NCI-H510A treated with DMSO at 0.1 percent for 48 hours (cell line): ENCODE measurements around the gene YTHDF1.
"Not testable (repeated sequence)": the region's sequence is repeated elsewhere in the genome, so short reads cannot be mapped to it uniquely, and the experiment has no call there.

Experiments
- DNase-seq: peaks from one replicate; lab custom pipeline; 2025; lab: John Stamatoyannopoulos, UW

Gene YTHDF1

DNA sequence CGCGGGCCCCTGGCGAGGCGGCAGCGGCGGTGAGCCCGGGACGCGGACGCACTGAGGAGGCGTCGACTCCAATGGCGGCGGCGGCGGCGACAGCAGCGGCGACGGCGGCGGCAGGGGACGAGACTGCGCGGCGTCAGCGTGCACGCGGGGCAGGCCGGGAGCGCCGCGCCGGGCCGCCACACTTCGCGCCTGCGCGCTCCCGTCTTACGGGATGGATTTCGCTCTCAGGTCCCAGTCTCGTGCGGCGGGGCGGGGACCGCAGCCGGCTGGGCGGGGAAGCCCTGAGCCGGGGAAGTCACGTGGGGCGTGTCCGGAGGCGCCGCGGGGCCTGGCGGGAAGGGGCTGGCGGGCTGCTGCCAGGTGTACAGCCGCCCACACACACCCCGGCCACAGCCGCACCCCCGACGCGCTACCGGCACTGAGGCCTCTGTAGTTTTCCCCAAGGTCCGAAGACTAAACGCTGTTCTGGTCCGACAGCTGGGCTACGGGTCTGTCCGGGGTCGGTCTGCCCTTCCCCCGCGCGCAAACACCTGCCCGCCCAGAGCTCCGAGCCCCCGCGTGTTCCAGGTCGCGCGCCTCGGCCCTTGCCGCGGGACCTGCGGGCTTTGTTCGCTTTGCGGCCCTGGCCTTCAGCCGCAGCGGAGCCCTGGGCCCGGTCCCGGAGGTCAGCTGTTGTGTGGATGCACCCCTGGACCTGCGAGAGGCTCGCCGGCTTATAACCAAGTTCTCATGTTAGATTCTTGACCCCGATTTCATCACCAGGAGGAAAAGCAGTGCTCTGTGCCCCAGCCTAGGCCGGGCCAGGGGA is at the start of gene YTHDF1:
TSS of gene YTHDF1 (minus strand) at position 91 of the 808 bp plus-strand sequence. CDS start 239 bp downstream, outside the sequence.
- DNase-seq, result peak; percentile 93

DNA sequence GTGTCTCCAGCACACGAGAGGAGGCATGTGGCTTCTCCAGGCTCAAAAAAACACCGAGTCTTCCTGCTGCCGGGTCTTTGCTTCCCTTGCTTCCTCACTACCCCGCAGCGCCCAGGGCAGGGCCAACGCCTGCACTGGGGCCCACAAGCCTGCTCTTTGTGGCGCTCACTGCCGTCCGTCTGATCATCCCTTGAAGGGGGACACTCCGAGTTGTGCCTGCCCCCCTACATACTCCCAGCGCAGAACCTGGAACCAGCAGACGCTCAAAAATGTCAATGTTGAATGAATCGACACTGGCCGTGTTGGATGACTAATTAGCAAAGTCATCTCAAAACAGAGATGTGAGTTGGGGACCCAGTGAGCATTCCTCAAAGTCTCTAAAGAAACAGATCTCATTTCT is 48.6 kb upstream of the YTHDF1 start:
- DNase-seq, result no peak

DNA sequence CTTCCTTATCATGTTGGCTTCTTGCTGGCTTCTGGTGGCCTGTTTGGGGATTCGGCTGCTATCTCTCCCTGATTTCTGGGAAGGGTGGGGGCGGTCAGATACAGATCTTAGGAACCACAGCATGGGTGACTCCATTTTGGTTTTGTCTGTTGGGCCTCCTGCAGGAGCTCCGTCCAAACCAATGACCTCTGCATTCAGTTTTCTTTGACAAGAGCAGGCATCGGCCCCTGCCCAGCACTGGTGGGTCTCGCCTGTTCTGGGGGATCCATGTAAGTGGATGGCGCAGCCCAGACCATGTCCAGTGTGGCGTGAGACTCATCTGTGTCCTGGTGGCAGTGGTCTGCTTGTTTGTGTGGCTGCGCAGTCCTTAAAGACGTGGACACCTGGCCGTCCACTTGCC is 48.1 kb upstream of the YTHDF1 start:
- no peak for DNase-seq

DNA sequence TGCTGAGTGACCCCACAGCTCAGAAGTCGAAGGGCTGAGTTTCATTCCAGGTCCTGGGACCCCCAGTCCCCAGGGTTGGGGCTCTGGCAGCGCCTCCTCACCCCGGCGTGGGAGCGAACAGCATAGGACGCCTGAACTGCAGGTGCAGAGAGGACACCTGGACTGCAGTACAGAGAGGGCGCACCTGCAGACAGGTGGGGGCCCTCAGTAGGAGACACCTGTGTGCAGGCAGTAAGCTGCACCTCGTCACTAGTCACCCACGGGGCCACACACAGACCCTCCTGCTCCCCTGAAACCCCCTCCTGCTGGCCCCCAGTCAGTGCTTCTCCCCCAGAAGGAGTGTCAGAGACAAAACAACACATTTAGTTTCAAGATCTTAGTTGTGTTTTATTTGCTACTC is 46.9 kb upstream of the YTHDF1 start:
- no peak for DNase-seq

DNA sequence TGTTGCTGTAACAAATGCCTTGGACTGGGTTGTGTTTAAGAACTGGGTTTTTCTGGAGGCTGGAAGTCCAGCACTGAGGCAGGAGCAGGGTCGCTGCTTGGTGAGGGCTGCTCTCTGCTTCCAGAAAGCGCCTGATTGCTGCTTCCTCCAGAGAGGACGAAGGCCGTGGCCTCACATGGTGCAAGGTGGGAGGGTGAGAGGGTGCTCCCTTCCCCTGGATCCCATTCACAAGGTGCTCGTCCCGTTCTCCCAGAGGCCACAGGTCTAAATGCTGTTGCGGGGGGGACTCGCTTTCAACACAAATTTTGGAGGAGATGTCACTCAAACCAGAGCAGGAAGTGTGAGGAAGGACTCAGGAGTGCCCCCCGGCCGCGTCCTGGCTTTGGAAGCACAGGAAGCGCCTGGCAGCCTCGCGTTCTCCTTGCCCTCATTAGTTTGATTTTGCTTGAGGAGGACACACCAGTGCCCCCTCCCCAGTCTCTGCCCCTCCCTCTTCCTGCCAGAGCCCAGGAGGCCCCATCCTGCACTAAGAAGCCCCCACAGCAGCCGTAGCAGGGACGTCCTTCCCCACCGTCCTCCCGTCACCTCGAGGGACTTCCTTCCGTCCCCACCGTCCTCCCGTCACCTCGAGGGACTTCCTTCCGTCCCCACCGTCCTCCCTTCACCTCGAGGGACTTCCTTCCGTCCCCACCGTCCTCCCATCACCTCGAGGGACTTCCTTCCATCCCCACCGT is 46.0 kb upstream of the YTHDF1 start:
- no peak for DNase-seq

DNA sequence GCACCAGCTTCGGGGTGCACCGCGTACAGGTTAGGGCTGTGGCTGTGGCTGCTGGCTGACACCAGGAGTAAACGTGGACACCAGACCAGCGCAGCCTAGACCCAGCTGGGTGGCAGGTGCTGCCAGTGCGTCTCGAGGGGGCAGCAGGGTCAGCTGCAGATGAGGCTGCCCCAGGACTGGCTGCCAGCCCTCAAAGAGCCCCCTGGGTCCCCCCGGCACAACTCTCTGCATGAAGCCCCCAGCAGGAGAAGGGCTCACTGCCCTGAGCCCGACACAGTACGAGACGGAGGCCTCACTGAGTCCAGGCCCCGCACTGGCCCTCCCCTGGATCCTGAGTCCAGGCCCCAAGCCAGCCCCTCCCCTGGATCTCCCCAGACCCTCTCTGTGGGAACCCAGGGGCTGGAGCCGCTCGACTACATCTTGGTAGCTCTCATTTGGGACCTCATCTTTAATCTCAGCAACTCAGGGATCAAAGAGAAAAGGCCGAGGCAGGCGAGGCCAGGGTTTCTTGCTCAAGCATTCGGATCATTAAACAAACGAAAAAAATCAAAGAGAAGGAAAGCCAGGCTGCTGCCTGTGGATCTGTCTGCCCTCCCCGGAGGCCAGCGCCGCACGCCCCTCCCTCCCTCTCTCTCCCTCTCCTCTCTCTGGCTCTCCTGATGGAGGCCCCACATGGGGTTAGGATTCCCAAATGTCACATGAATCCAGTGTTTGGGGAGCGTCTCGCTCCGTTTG is 45.3 kb upstream of the YTHDF1 start:
- DNase-seq, result no peak

DNA sequence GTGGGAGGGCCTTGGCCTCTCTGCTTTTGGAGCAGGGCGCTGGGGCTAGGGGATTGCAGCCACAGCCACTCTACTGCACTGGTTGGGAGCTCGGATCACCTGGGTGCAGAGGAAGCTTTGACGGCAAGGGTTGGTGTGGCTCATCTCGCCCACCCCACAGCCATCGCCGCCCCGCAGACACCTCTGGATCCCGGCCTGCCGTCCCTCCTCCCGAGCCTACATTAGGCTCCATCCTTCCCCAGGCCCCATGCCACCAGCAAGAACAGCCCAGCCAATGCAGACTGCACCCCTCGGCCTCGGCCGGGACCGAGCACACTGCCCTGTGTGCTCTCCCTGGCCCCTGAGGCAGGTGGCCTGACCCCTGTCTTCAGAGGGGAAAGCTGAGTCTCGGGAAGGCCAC is 44.6 kb upstream of the YTHDF1 start:
- DNase-seq, result no peak

DNA sequence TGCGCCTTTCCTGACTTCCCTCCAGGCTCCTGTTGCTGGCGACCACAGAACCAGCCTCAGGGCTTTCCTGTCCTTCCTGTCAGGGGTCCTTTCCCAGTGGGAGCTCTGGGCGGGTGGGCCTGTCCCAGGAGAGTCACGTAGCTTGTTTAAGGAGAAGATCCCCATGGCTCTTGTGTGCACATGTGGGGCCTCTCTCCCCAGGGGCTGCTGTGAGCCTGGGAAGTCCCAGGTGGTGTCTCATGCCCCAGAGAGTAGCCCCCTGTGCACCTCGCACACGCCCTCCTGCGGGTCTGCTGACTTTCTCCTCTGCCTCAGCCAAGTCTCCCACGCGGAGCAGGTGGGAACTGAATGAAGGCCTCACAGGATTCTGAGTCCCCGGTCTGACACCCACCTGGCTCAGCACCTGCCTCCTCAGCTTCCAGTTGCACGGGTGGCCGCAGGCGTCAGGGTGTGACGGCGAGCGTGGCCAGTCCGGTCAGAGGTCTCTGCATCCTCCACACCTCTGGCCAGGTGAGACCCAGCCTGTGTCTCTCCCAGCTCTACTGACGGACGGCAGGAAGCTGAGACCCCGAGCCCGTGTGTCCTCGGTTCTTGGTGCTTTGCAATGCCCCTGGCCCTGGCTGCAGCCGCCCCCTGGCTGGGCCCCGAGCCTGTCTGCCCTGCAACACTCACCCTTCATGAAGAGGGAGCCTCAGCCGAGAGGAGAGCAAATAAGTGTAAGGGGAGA is 44.0 kb upstream of the YTHDF1 start:
- DNase-seq, result no peak

DNA sequence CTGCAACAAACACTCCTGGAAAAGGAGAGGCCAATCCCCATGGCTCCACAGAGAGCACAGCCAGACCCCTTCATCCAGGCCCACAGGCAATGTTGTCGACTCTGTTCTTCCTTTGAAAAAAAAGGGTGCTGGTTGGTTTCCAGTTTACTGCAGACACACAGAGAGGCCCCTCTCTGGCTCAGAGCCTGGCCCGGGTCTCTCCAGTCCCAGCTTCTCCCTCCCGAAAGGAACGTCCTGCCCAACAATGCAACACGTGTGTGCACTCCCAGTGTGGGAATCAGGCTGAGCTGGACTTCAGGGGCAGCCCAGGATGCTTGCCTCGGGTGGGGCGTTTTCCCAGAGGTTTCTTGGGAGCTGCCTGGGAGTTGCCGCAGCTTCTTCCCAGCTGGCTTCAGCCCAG is 42.9 kb upstream of the YTHDF1 start:
- DNase-seq, result no peak

DNA sequence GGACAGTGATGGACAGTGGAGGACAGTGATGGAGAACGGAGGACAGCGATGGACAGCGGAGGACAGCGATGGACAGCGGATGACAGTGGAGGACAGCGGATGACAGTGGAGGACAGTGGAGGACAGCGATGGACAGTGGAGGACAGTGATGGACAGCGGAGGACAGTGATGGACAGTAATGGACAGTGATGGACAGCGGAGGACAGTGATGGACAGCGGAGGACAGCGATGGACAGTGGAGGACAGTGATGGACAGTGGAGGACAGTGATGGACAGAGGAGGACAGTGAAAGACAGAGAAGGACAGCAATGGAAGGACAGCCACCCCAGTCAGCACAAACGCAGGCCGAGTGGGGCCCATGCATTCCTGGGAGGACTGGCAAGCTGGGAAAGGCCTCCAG is 41.7 kb upstream of the YTHDF1 start:
- DNase-seq, result no peak

DNA sequence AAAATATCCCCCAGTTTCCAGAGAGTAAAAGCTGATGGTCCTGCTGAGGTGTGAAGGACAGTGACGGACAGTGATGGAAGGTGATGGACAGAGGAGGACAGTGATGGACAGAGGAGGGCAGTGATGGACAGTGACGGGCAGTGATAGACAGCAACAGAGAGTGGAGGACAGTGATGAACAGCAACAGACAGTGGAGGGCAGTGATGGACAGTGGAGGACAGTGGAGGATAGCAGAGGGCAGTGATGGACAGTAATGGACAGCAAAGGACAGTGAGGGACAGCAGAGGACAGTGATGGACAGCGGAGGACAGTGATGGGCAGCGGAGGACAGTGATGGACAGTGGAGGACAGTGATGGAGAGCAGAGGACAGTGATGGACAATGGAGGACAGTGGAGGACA is 41.0 kb upstream of the YTHDF1 start:
- DNase-seq, result no peak

DNA sequence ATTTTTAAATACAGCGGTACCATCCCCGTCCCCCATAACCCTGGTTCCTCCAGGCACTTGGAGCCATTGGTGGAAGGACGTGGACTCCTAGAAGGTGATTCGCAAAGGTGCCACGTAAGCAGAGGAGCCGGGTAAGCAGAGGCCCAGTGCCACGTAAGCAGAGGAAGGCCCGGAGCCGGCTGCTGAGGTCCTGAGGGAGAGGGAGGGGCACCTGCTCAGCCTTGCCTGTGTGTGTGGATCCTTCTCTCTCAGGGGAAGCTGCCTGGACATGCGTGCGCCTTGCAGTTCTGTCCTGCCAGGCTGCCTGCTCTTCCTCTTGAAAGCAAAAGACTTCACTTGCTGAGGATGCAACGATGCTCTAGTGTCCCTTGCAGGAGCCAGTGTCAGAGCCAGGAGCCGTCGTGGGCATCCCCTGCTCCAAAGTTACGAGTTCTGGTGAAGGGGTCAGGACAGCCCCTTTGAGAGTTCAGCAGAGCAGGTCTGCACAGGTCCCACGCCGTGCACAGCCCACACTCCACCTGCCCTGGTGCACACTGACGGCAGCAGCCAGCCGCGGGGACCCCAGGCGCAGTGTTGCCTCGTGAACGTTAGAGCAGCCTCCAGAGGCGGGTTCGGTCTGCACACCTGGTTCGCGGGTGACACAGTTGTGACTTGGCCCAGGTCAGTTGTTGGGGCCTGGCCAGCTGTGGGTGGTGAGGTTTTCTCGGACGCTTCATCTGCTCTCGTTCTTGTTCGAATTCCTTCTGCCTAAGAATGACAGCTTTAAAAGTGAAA is 40.2 kb upstream of the YTHDF1 start:
- DNase-seq, result no peak

DNA sequence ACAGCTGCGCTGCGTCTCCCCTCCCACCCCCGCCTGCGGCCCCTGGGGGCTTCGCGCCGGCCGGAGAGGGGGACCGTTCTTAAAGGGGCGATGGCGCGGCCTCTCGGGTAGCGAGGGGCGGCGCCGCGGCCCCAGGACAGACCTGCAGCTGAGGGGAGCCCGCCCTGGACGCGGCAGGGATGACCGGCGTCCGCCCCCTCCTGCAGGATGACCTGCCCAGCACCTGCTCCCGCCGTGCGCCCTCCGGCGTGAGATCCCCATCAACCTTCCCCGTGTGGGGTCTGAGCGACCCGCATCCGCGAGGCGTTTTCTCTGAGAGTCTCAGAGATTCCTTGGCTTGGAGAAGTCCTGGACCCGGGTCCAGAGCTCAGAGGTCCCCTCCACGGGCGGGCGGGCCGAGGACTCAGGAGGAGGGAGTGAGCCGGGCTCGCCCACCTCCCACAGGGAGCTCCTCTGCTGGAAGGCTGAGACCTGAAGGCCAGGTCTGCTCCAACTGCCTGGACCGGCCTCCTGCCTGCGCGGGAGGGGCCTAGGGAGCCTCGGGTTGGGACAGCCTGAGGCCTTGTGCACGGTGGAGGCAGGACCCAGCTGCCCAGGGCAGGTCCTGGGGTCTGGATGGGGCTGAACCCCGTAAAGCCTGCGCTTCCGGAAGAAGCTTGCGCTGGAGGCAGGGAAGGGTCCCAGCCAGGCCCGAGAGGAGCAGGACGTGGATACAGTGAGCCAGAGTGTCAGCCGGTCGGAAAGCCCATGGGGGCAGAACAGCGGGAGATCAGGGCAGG is 38.9 kb upstream of the YTHDF1 start:
- no peak for DNase-seq

DNA sequence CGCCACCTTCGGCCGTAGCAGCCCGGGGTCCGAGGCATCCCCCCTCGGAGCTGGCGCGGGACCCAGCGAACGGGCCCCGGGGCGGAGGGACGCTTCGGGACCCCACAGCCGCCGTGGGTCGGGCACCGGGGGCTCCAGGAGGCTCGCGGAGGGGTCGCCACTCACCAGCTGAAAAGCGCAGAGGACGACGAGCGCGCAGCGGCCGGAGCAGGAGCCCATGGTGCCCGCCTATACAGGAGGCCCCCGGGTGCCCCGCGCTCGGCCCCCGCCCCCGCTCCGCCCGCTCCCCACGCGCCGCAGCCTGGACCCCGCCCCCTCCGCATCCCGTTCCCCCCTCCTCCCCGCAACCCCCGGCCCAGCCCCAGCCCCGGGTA is 38.3 kb upstream of the YTHDF1 start, which contains the start of gene NKAIN4:
TSS of gene NKAIN4 (minus strand) at position 232 of the 374 bp plus-strand sequence. CDS start at position 219, 13 bp downstream.
- no peak for DNase-seq

DNA sequence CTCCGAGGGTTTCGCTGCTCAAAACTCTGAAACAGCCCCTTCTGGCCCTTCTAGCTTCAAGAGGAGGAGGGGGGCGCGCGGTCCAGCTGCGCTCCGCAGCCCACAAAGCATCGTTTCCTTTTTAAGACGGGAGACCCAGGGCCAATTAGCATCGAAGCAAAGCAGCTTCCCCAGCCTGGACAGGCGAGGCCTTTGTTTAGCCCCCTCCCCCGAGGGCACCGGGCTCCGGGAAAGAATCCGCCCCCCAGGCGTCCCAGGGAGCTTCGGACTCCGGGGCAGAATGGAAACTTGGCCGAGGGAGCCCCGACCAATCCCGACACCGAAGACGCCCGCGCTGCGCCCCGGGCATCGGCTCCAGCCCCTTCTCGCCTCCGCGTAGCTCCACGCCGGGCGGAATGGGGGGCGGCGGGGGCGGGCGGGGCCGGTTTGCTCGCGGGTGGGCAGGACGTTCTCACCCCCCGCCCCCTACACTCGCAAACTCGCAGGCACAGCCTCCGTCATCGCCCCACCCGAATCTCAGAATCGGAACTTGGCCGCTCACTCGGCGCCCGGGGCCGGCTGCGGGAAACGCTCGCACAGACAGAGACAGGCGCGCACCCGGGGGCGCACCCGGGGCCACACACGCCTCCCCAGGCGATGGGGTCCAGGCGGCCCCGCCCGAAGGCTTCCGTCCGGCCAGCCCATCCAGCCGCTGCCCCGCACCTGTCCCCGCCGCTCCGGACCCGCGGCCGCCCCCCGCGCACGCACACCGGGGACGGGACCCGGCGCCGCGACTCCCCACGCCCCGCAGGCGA is 37.7 kb upstream of the YTHDF1 start:
- DNase-seq, result no peak

DNA sequence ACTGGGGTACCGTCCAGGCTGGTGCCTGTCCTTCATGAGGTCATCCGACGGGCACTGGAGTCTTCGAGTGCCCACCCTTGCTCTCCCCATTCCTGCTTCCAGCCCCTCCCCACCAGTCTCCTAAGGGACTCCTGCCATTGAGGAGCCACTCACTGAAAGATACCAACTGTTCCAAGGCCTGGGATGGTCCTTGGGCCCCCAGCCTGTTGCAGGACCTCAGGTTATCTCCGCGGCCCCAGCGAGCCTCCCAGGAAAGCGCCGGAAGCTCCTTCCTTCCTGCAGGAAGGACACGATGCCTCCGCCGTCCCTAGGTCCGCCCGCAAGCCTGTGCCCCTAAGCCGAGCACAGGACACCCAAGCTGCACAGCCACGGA is 37.1 kb upstream of the YTHDF1 start:
- DNase-seq, result no peak

DNA sequence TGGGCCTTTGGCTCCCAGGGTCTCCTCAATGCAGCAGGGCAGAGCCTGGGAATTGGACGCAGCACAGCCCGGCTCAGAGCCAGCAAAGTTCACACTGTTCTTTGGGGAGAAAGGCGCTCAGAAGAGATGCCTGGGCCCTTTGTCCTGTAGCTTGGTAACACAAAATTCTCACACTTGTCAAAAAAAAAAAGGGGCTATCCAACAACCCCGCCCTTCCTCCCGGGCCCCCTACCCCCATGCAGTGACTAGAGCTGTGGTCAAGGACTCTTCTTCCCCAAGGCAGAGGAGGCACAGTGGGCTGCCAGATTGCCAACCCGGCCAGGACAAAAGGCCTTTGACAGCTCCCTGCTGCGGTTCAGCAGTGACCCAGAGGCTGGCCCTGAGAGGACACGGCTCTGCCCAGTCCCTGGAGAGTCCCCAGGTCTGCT is 36.4 kb upstream of the YTHDF1 start:
- DNase-seq, result no peak

DNA sequence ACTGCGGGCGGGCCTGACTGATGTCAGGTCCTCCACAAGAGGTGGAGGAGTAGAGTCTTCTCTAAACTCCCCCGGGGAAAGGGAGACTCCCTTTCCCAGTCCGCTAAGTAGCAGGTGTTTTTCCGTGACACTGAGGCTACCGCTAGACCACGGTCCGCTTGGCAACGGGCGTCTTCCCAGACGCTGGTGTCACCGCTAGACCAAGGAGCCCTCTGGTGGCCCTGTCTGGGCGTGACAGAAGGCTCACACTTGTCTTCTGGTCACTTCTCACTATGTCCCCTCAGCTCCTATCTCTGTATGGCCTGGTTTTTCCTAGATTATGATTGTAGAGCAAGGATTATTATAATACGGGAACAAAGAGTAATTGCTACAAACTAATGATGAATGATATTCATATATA is 35.4 kb upstream of the YTHDF1 start:
- DNase-seq, result not testable (repeated sequence)

DNA sequence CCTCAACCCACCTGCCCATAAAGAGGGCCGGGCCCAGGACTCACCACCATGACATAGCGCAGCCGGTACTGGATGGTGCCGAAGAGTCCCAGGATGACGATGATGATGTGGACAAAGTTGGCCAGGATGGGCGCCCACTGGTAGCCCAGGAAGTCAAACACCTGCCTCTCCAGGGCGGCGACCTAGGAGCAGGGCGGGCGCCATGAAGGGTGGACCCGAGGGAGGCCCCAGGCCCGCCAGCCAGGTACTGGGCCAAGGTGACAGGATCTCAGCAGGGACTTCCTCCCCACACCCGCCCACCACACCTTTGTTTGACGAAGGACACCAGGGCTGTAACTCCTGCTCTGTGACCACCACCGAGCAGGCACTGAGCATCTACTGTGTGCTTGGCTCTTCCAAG is 34.0 kb upstream of the YTHDF1 start:
- DNase-seq, result no peak
